ENCODE data around the gene RCVRN.

GRCh38 chr17:9897372-9897968 lies 7.6 kb downstream of the RCVRN start:
- no peak for TF ChIP-seq CTCF (IDR thresholded peaks at IDR 0.05)
- TF ChIP-seq POLR2A (IDR thresholded peaks at IDR 0.05) = no peak

All from adrenal gland (tissue), 5 donors.